Heart left ventricle (tissue), 16 donors: ENCODE measurements around the gene SLC10A4. TPM values are rescaled to one million over a fixed set of nuclear protein-coding genes. Genes with fewer than 3 reads are reported as not detected.
"Not testable (repeated sequence)": the region's sequence is repeated elsewhere in the genome, so short reads cannot be mapped to it uniquely, and the experiment has no call there.

Source experiments
- ATAC-seq, 4 donors: fragments of 200-7000 bp; cut with Tn5 transposase; one replicate each; pipeline ENCODE4 v1.9.1; 2020 to 2022; ENCODE audit warnings: moderate library complexity in 4 of 4, mild to moderate bottlenecking in 3 of 4, moderate number of reproducible peaks in 1 of 4
- DNase-seq, 5 donors: peaks; one replicate each; pipeline ENCODE4 v3.0.0-alpha.2; 2020
- H3K27ac ChIP-seq, 12 donors: fragments of 200-600 bp; sonication (generic) in 4 of 12; one replicate each; pipeline versions ENCODE4 v1.5.0 to v1.8.0; 2016 to 2022; ENCODE audit warnings: mild to moderate bottlenecking in 2 of 12
- H3K27me3 ChIP-seq, 9 donors: fragments of 200-600 bp; sonication (generic) in 2 of 9; one replicate each; pipeline versions ENCODE4 v1.5.1 to v1.8.0; 2016 to 2022; ENCODE audit warnings: mild to moderate bottlenecking in 3 of 9
- H3K36me3 ChIP-seq, 9 donors: fragments of 200-600 bp; sonication (generic) in 2 of 9; one replicate each; pipeline versions ENCODE4 v1.5.0 to v1.8.0; 2018 to 2022; ENCODE audit warnings: mild to moderate bottlenecking in 2 of 9
- H3K4me1 ChIP-seq, 12 donors: fragments of 200-600 bp; sonication (generic) in 4 of 12; one replicate each; pipeline versions ENCODE4 v1.5.0 to v1.8.0; 2016 to 2022; ENCODE audit warnings: mild to moderate bottlenecking in 3 of 12
- H3K4me3 ChIP-seq, 12 donors: fragments of 200-600 bp; sonication (generic) in 4 of 12; one replicate each; pipeline versions ENCODE4 v1.5.0 to v1.8.0; 2017 to 2022; ENCODE audit warnings: mild to moderate bottlenecking in 9 of 12, moderate library complexity in 4 of 12
- H3K9me3 ChIP-seq, 12 donors: fragments of 200-600 bp; sonication (generic) in 4 of 12; one replicate each; pipeline versions ENCODE4 v1.5.0 to v1.8.0; 2016 to 2022; ENCODE audit warnings: mild to moderate bottlenecking in 1 of 12
- CTCF ChIP-seq, 12 donors: fragments of 200-600 bp; sonication (generic) in 4 of 12; IDR thresholded peaks; one replicate each; pipeline versions ENCODE4 v1.5.0 to v1.8.0; 2018 to 2022; ENCODE audit warnings: antibody characterized with exemption in 12 of 12, mild to moderate bottlenecking in 5 of 12
- POLR2A ChIP-seq, 2 donors: fragments of 450-650 bp; IDR thresholded peaks; one replicate each; pipeline ENCODE4 v1.6.1; 2017; ENCODE audit warnings: antibody characterized with exemption in 2 of 2, mild to moderate bottlenecking in 2 of 2, moderate library complexity in 2 of 2
- WGBS, 4 donors: extraction: QIAGEN DNeasy Blood & Tissue Kit in 2 of 4; methylation state at CpG; one replicate each; pipeline versions ENCODE4 v1.1.5 to v1.1.7; 2013 to 2018; 5-methylcytosine and 5-hydroxymethylcytosine counted together
- intact Hi-C, 10 donors: fragments of 100-400 bp; cut with DNase I; formaldehyde crosslinking; loops; one replicate each; pipeline versions ENCODE4 v1.11.1 to v1.14.2; 2022
- polyA plus RNA-seq, 2 donors: library from polyadenylated mRNA; stranded (reverse); fragments of 200-250 nt; gene quantifications; one replicate each; pipeline ENCODE4 v1.2.3, GENCODE V29; 2013
- total RNA-seq, 9 donors: library from RNA; depleted of rRNA in 2 of 9; stranded (reverse); fragments of >200 nt in 2 of 9; fragmentation: NEBNext Ultra II Directional in 3 of 9; extraction: Animal tissue kit (Norgen Biotek cat#: 25700) in 3 of 9; gene quantifications; one replicate each; pipeline versions ENCODE4 v1.1.0 to v1.2.4, GENCODE V29; 2016 to 2023
- donor health status: ischemic (EF 13 %, LVEDD 7.1; RV severe dilation, severe dysfunction).
- donor health status: healthy with polysubstance abuse.
- donor health status: DM: no; HTN: yes; CAD: no.
- donor health status: DM: no; HTN: no; CAD: no.
- donor health status: ischemic (EF 25% LVEDD 6.9; RV normal size, moderate dysfunction).
- donor health status: ischemic (EF 25% LVEDD 5.7; RV mildly dilated, moderate dysfunction).
- donor health status: healthy.
- donor health status: DM: yes; HTN: yes; CAD: no.
- donor health status: ischemic (EF 35%, LVEDD 5.7; RV mildly dilated, moderate dysfunction).
- donor health status: nonischemic (EF 11% LVEDD 7.7; RV severe dilation, severe dysfunction).
- donor health status: DM: yes; HTN: yes; CAD: no.
- donor health status: PGD.
- donor health status: ischemic (EF 29% LVEDD 5.4; RV normal size, mild dysfunction).
- donor health status: nonischemic (EF 23%, LVEDD 6.1; RV moderate dilation, normal function).

The SLC10A4 gene
- total and polyA plus RNA-seq, 11 donors, result 0.15 to 0.45 (median 0.33) TPM; not detected in 4

- Histone ChIP-seq H3K36me3 (no peaks in the 10 kb centered on the region), H3K4me3 (no peak overlapping the region), H3K9me3 (no peaks in the 10 kb centered on the region), H3K27me3 (no peaks in the 10 kb centered on the region), H3K4me1 (peaks cover 0 to 4% (median 0%) of the 10 kb centered on the region in 12 donors), H3K27ac (no peak overlapping the region)
- ATAC-seq (no peak), DNase-seq (no peak)
- intact Hi-C loops, result loop anchor here in 9 of 10 donors (5.0 to 10.0 kb wide), 4 partner anchors 49 to 519 kb away; partner anchors contain the start of gene ZAR1 (in 2 of the 9)
- 9 to 13% (median 12%) methylated on average over 3 of the region's 3 CpGs for WGBS, 4 donors
- peak; percentile 45 to 73 (median 62) for TF ChIP-seq CTCF (IDR thresholded peaks at IDR 0.05)
- TF ChIP-seq POLR2A (IDR thresholded peaks at IDR 0.05), result no peak
Measured at GRCh38 chr4:48445704-48446103, 37.4 kb upstream of the SLC10A4 start.

GRCh38 chr4:48446642-48447041 lies 36.5 kb upstream of the SLC10A4 start:
- H3K9me3 ChIP-seq, result no peaks in the 10 kb centered on the region
- no peak overlapping the region for H3K27ac ChIP-seq
- H3K27me3 ChIP-seq, result no peaks in the 10 kb centered on the region
- TF ChIP-seq CTCF (IDR thresholded peaks at IDR 0.05), result no peak
- TF ChIP-seq POLR2A (IDR thresholded peaks at IDR 0.05), result no peak
- intact Hi-C loops, result loop anchor here in 9 of 10 donors (5.0 to 10.0 kb wide), 4 partner anchors 48 to 518 kb away; partner anchors contain the start of gene ZAR1 (in 2 of the 9)
- ATAC-seq (no peak), DNase-seq (no peak)
- no peak overlapping the region for H3K4me3 ChIP-seq
- peaks cover 0 to 4% (median 0%) of the 10 kb centered on the region in 12 donors for H3K4me1 ChIP-seq
- H3K36me3 ChIP-seq, result no peaks in the 10 kb centered on the region
- 90 to 98% (median 94%) methylated on average over 1 of the region's 1 CpG for WGBS, 4 donors

GRCh38 chr4:48449151-48449550 lies 34.0 kb upstream of the SLC10A4 start:
- intact Hi-C loops, result loop anchor here in 9 of 10 donors (5.0 to 10.0 kb wide), 4 partner anchors 46 to 516 kb away; partner anchors contain the start of gene ZAR1 (in 2 of the 9)
- 87 to 90% (median 88%) methylated on average over 10 of the region's 10 CpGs for WGBS, 4 donors
- no peaks in the 10 kb centered on the region for H3K9me3 ChIP-seq
- H3K4me1 ChIP-seq, result peaks cover 0 to 4% (median 0%) of the 10 kb centered on the region in 12 donors
- DNase-seq, result no peak
- TF ChIP-seq CTCF (IDR thresholded peaks at IDR 0.05) (no peak), POLR2A (IDR thresholded peaks at IDR 0.05) (no peak)
- no peak overlapping the region for H3K4me3 ChIP-seq
- H3K36me3 ChIP-seq, result no peaks in the 10 kb centered on the region
- H3K27me3 ChIP-seq, result no peaks in the 10 kb centered on the region
- ATAC-seq, result no peak
- no peak overlapping the region for H3K27ac ChIP-seq

- no peaks in the 10 kb centered on the region for H3K27me3 ChIP-seq
- no peak overlapping the region for H3K4me3 ChIP-seq
- ATAC-seq, result no peak
- TF ChIP-seq POLR2A (IDR thresholded peaks at IDR 0.05) (no peak), CTCF (IDR thresholded peaks at IDR 0.05) (no peak)
- no peaks in the 10 kb centered on the region for H3K36me3 ChIP-seq
- 92 to 99% (median 94%) methylated on average over 3 of the region's 3 CpGs for WGBS, 4 donors
- H3K4me1 ChIP-seq, result no peaks in the 10 kb centered on the region
- H3K9me3 ChIP-seq, result no peaks in the 10 kb centered on the region
- intact Hi-C loops, result loop anchor here in 1 of 10 donors (10.0 kb wide), 1 partner anchor 514 kb away; no protein-coding TSS in a partner anchor
- H3K27ac ChIP-seq, result no peak overlapping the region
- DNase-seq, result no peak
Measured at GRCh38 chr4:48450740-48451139, 32.4 kb upstream of the SLC10A4 start.

GRCh38 chr4:48451656-48452055 lies 31.5 kb upstream of the SLC10A4 start:
- not testable (repeated sequence) for H3K27ac ChIP-seq, H3K9me3 ChIP-seq, H3K36me3 ChIP-seq, H3K4me1 ChIP-seq, H3K27me3 ChIP-seq, H3K4me3 ChIP-seq, ATAC-seq, DNase-seq
- intact Hi-C loops, result loop anchor here in 1 of 10 donors (10.0 kb wide), 1 partner anchor 513 kb away; no protein-coding TSS in a partner anchor
- 86 to 95% (median 90%) methylated on average over 3 of the region's 3 CpGs for WGBS, 4 donors
